Pulmonary artery endothelial cell (primary cell): ENCODE results near the gene KCTD7. TPM values are rescaled to one million over a fixed set of nuclear protein-coding genes. Genes with fewer than 3 reads are reported as not detected.
"Not testable (repeated sequence)": the region's sequence is repeated elsewhere in the genome, so short reads cannot be mapped to it uniquely, and the experiment has no call there.

Experiments used
- DNase-seq: peaks from one replicate; pipeline ENCODE4 v3.0.0-alpha.2; 2011; ENCODE audit warnings: low read depth, low spot score
- total RNA-seq: library from RNA; depleted of rRNA; stranded (reverse); fragments of >200 nt; gene quantifications from 2 replicates; pipeline ENCODE4 v1.2.3, GENCODE V29; 2014

KCTD7 gene
- total RNA-seq, 1 donor from 2014 or later: 4.6 TPM

GRCh38 chr7:66653719-66654274, 25.1 kb downstream of the KCTD7 start:
- DNase-seq: not testable (repeated sequence)

GRCh38 chr7:66654275-66655112, 25.8 kb downstream of the KCTD7 start:
- DNase-seq: peak; percentile 88

- not testable (repeated sequence) for DNase-seq
Measured at GRCh38 chr7:66655113-66655806, 26.6 kb downstream of the KCTD7 start.

GRCh38 chr7:66655826-66656485, 27.3 kb downstream of the KCTD7 start:
- DNase-seq: not testable (repeated sequence)

- no peak for DNase-seq
Measured at GRCh38 chr7:66657798-66658197, 29.1 kb downstream of the KCTD7 start.

GRCh38 chr7:66662646-66663264, 34.1 kb downstream of the KCTD7 start:
- no peak for DNase-seq

GRCh38 chr7:66664590-66665293, 36.1 kb downstream of the KCTD7 start:
- DNase-seq: no peak

- no peak for DNase-seq
Measured at GRCh38 chr7:66666313-66666952, 37.8 kb downstream of the KCTD7 start.

- no peak for DNase-seq
Measured at GRCh38 chr7:66667023-66667728, 38.5 kb downstream of the KCTD7 start.

GRCh38 chr7:66668112-66668511, 39.4 kb downstream of the KCTD7 start:
- no peak for DNase-seq

GRCh38 chr7:66668677-66669076, 40.0 kb downstream of the KCTD7 start:
- no peak for DNase-seq

- DNase-seq: no peak
Measured at GRCh38 chr7:66669088-66669487, 40.4 kb downstream of the KCTD7 start.

- no peak for DNase-seq
Measured at GRCh38 chr7:66669496-66669895, 40.8 kb downstream of the KCTD7 start.

GRCh38 chr7:66671034-66671433, 42.4 kb downstream of the KCTD7 start:
- DNase-seq: no peak

GRCh38 chr7:66671486-66671885, 42.8 kb downstream of the KCTD7 start:
- DNase-seq: not testable (repeated sequence)

GRCh38 chr7:66672432-66673123, 43.9 kb downstream of the KCTD7 start:
- not testable (repeated sequence) for DNase-seq

GRCh38 chr7:66673124-66673640, 44.5 kb downstream of the KCTD7 start:
- DNase-seq: not testable (repeated sequence)

GRCh38 chr7:66679633-66680244, 51.1 kb downstream of the KCTD7 start:
- no peak for DNase-seq
